SK-N-SH (cell line): ENCODE data around the gene FOXP1. TPM values are rescaled to one million over a fixed set of nuclear protein-coding genes. Genes with fewer than 3 reads are reported as not detected.

Experiments
- CTCF ChIA-PET: fragments of 300-600, 350-600 bp; formaldehyde crosslinking; extraction: SDS; loops from one replicate; lab custom pipeline; 2021; lab: Yijun Ruan, JAX
- POLR2A ChIA-PET: fragments of 350-600 bp; sonication (Branson Sonifier 250); formaldehyde crosslinking; extraction: SDS; loops from one replicate; lab custom pipeline; 2020; ENCODE audit warnings: antibody characterized with exemption, inconsistent platforms; lab: Yijun Ruan, JAX
- DNase-seq: peaks from one replicate; pipeline ENCODE4 v3.0.0; 2012
- H2AFZ ChIP-seq: fragments of 200-600 bp; sonication (generic); 2 replicates; pipeline ENCODE4 v1.8.1; 2016; ENCODE audit warnings: antibody characterized with exemption, mild to moderate bottlenecking, low read depth
- H3F3A ChIP-seq: fragments of 200-600 bp; sonication (generic); replicated peaks from 2 replicates; pipeline ENCODE3; 2016; ENCODE audit warnings: antibody characterized with exemption, mild to moderate bottlenecking; ENCODE audit not compliant: insufficient read depth
- H3K27ac ChIP-seq, 2 experiments: fragments of 200-500 bp in 1 of 2; fragments of 200-600 bp in 1 of 2; sonication (Bioruptor generic) in 1 of 2; sonication (generic), shearing (Covaris generic) in 1 of 2; 2 replicates each; pipeline versions ENCODE4 v1.5.1 to v1.6.1; 2014 to 2016; ENCODE audit warnings: low read depth in 2 of 2, inconsistent platforms in 1 of 2, low read length in 1 of 2, mild to moderate bottlenecking in 1 of 2, mixed read lengths in 1 of 2
- H3K27me3 ChIP-seq: fragments of 200-600 bp; sonication (generic), shearing (Covaris generic); 2 replicates; pipeline ENCODE4 v1.6.1; 2016; ENCODE audit warnings: mixed run types; ENCODE audit not compliant: insufficient read depth
- H3K36me3 ChIP-seq, 2 experiments: fragments of 200-500 bp in 1 of 2; fragments of 200-600 bp in 1 of 2; sonication (Bioruptor generic) in 1 of 2; sonication (generic) in 1 of 2; replicated peaks in 1 of 2; 2 replicates each; pipeline versions ENCODE3 to v1.5.1; 2014 to 2016; ENCODE audit warnings: low read length in 1 of 2, mild to moderate bottlenecking in 1 of 2; ENCODE audit not compliant: insufficient read depth in 2 of 2, control insufficient read depth in 1 of 2
- H3K4me1 ChIP-seq, 2 experiments: fragments of 200-500 bp in 1 of 2; fragments of 200-600 bp in 1 of 2; sonication (Bioruptor generic) in 1 of 2; sonication (generic), shearing (Covaris generic) in 1 of 2; 2 replicates each; pipeline versions ENCODE4 v1.5.1 to v1.6.1; 2014 to 2016; ENCODE audit warnings: low read depth in 1 of 2, low read length in 1 of 2, mixed run types in 1 of 2; ENCODE audit not compliant: insufficient read depth in 2 of 2, control insufficient read depth in 1 of 2
- H3K4me2 ChIP-seq: fragments of 200-600 bp; sonication (generic), shearing (Covaris generic); 2 replicates; pipeline ENCODE4 v1.6.1; 2017; ENCODE audit warnings: mixed run types
- H3K4me3 ChIP-seq, 2 experiments: fragments of 200-500 bp in 1 of 2; fragments of 200-600 bp in 1 of 2; sonication (Bioruptor generic) in 1 of 2; sonication (generic), shearing (Covaris generic) in 1 of 2; 2 replicates each; pipeline versions ENCODE4 v1.5.1 to v1.8.1; 2014 to 2016; ENCODE audit warnings: low read depth in 2 of 2, inconsistent platforms in 1 of 2, low read length in 1 of 2, mild to moderate bottlenecking in 1 of 2, mixed read lengths in 1 of 2, moderate library complexity in 1 of 2
- H3K79me2 ChIP-seq: fragments of 200-600 bp; sonication (generic); 2 replicates; pipeline ENCODE4 v1.8.1; 2017; ENCODE audit warnings: mild to moderate bottlenecking; ENCODE audit not compliant: insufficient read depth
- H3K9ac ChIP-seq: fragments of 200-600 bp; sonication (generic); 2 replicates; pipeline ENCODE4 v1.6.1; 2017; ENCODE audit warnings: mixed run types
- H3K9me2 ChIP-seq: fragments of 200-600 bp; sonication (generic); 2 replicates; pipeline ENCODE4 v1.6.1; 2017; ENCODE audit warnings: mixed run types
- H3K9me3 ChIP-seq: fragments of 200-600 bp; sonication (generic); 2 replicates; pipeline ENCODE4 v1.6.1; 2017; ENCODE audit warnings: mixed run types, mild to moderate bottlenecking, moderate library complexity
- H4K20me1 ChIP-seq: fragments of 200-600 bp; sonication (generic); 2 replicates; pipeline ENCODE4 v1.6.1; 2017; ENCODE audit warnings: mild to moderate bottlenecking, mixed run types; ENCODE audit not compliant: insufficient read depth
- EP300 ChIP-seq, 2 experiments: IDR thresholded peaks; 2 replicates each; pipeline versions ENCODE4 v1.4.0 to v1.6.1; 2012; ENCODE audit warnings: borderline replicate concordance in 1 of 2, low read depth in 1 of 2, low read length in 1 of 2
- FOXM1 ChIP-seq: IDR thresholded peaks from 2 replicates; pipeline ENCODE4 v1.4.0; 2012; ENCODE audit warnings: low read depth, mild to moderate bottlenecking
- IRF3 ChIP-seq: fragments of 150-350 bp; IDR thresholded peaks from 2 replicates; pipeline ENCODE4 v1.6.1; 2016; ENCODE audit warnings: mild to moderate bottlenecking, low read depth, low read length
- MAX ChIP-seq: IDR thresholded peaks from 2 replicates; pipeline ENCODE4 v1.4.0; 2012; ENCODE audit warnings: low read depth
- MXI1 ChIP-seq: IDR thresholded peaks from 2 replicates; pipeline ENCODE4 v1.6.1; 2012; ENCODE audit warnings: mild to moderate bottlenecking, low read depth, low read length, improper control_type of control experiment
- POLR2AphosphoS5 ChIP-seq: IDR thresholded peaks from 2 replicates; pipeline ENCODE4 v1.6.1; 2012; ENCODE audit warnings: low read depth, low read length
- RCOR1 ChIP-seq: fragments of 150-350 bp; IDR thresholded peaks from 2 replicates; pipeline ENCODE4 v1.6.1; 2017; ENCODE audit warnings: antibody characterized with exemption, low read length
- TAF1 ChIP-seq: IDR thresholded peaks from 2 replicates; pipeline ENCODE4 v1.6.1; 2012; ENCODE audit warnings: low read depth, mild to moderate bottlenecking, low read length, moderate library complexity, borderline replicate concordance
- TCF12 ChIP-seq: IDR thresholded peaks from 2 replicates; pipeline ENCODE4 v1.4.0; 2012
- TEAD4 ChIP-seq: IDR thresholded peaks from 2 replicates; pipeline ENCODE4 v1.4.0; 2012; ENCODE audit warnings: mild to moderate bottlenecking, borderline replicate concordance; ENCODE audit not compliant: insufficient read depth
- USF2 ChIP-seq: fragments of 150-350 bp; IDR thresholded peaks from 2 replicates; pipeline ENCODE4 v1.6.1; 2017; ENCODE audit warnings: antibody characterized with exemption, low read length, low read depth, borderline replicate concordance
- YY1 ChIP-seq: IDR thresholded peaks from 2 replicates; pipeline ENCODE4 v1.4.0; 2012; ENCODE audit warnings: low read depth, mild to moderate bottlenecking
- ZBTB33 ChIP-seq: IDR thresholded peaks from 2 replicates; pipeline ENCODE4 v1.4.0; 2012; ENCODE audit warnings: low read depth, borderline replicate concordance
- WGBS: methylation state at CpG from one replicate; pipeline ENCODE4 v1.1.6; 2017; ENCODE audit warnings: low lambda C conversion rate; 5-methylcytosine and 5-hydroxymethylcytosine counted together
- polyA plus RNA-seq, 3 experiments: library from polyadenylated mRNA; depleted of rRNA; stranded (reverse); fragments of >200 nt; gene quantifications; 2 replicates each; pipeline ENCODE4 v1.2.3, GENCODE V29; 2012

Gene FOXP1
- polyA plus RNA-seq, 1 of the 3 experiments (the other 2 are of a cell fraction), result 8.8 TPM

- 93% methylated on average over 9 of the region's 11 CpGs for WGBS
- H3K4me3 ChIP-seq, result no peak overlapping the region
- no peak for DNase-seq
- ChIA-PET CTCF (no interaction called here), POLR2A (no interaction called here)
- H3K4me1 ChIP-seq, result peaks cover 0 to 7% of the 10 kb centered on the region in 2 experiments; a peak in 2 of 4 replicates
- no peaks in the 10 kb centered on the region for H3K9me3 ChIP-seq
- no peaks in the 10 kb centered on the region for H3K9me2 ChIP-seq
- H3K36me3 ChIP-seq, result peaks cover 0 to 9% of the 10 kb centered on the region in 2 experiments
- no peak overlapping the region for H3K9ac ChIP-seq
- no peaks in the 10 kb centered on the region; the same call in 1 of the 2 replicates for H3K79me2 ChIP-seq
- H4K20me1 ChIP-seq, result no peaks in the 10 kb centered on the region
- H3F3A ChIP-seq, result no peaks in the 10 kb centered on the region
- H3K27ac ChIP-seq, result no peak overlapping the region
- TF ChIP-seq TAF1 (no peak), TCF12 (no peak), POLR2AphosphoS5 (no peak), USF2 (no peak), EP300 (IDR thresholded peaks at IDR 0.05; ENCODE audit: borderline replicate concordance in 1 of 2, low read depth in 1 of 2, low read length in 1 of 2) (no peak), TEAD4 (no peak), IRF3 (no peak), FOXM1 (no peak)
- no peaks in the 10 kb centered on the region for H3K27me3 ChIP-seq
- no peak overlapping the region for H3K4me2 ChIP-seq
- no peak overlapping the region for H2AFZ ChIP-seq
Measured at GRCh38 chr3:71146673-71147072, 436.9 kb downstream of the FOXP1 start.

GRCh38 chr3:71145954-71146353, 437.6 kb downstream of the FOXP1 start:
- Histone ChIP-seq H3K4me2 (no peak overlapping the region), H4K20me1 (no peaks in the 10 kb centered on the region), H3K9ac (no peak overlapping the region), H3K4me1 (peaks cover 0 to 7% of the 10 kb centered on the region in 2 experiments; a peak in 2 of 4 replicates), H3K9me3 (no peaks in the 10 kb centered on the region), H3F3A (no peaks in the 10 kb centered on the region), H3K27ac (no peak overlapping the region), H3K9me2 (no peaks in the 10 kb centered on the region), H3K27me3 (no peaks in the 10 kb centered on the region), H3K36me3 (peaks cover 0 to 10% of the 10 kb centered on the region in 2 experiments), H3K79me2 (no peaks in the 10 kb centered on the region; the same call in 1 of the 2 replicates), H3K4me3 (no peak overlapping the region), H2AFZ (no peak overlapping the region)
- TF ChIP-seq EP300 (IDR thresholded peaks at IDR 0.05; ENCODE audit: borderline replicate concordance in 1 of 2, low read depth in 1 of 2, low read length in 1 of 2), result no peak
- TF ChIP-seq RCOR1, result no peak
- no peak for TF ChIP-seq ZBTB33
- no peak for TF ChIP-seq TCF12
- no peak for TF ChIP-seq MXI1
- TF ChIP-seq IRF3, result no peak
- TF ChIP-seq TEAD4, result no peak
- TF ChIP-seq YY1, result no peak
- TF ChIP-seq MAX, result no peak
- no peak for TF ChIP-seq POLR2AphosphoS5
- 96% methylated on average over 4 of the region's 4 CpGs for WGBS
- DNase-seq, result no peak
- CTCF ChIA-PET, result no interaction called here
- POLR2A ChIA-PET, result no interaction called here
